Suprapubic skin (tissue), 3 donors: ENCODE measurements around the gene RB1.

Source experiments
- CTCF ChIP-seq, 2 donors: fragments of 200-600 bp in 1 of 2; fragments of 450-650 bp in 1 of 2; sonication (generic) in 1 of 2; IDR thresholded peaks; one replicate each; pipeline ENCODE4 v1.5.1; 2016 to 2019; ENCODE audit warnings: antibody characterized with exemption in 2 of 2, mild to moderate bottlenecking in 1 of 2, moderate library complexity in 1 of 2
- POLR2A ChIP-seq, 2 donors: fragments of 450-650 bp; IDR thresholded peaks; one replicate each; pipeline ENCODE4 v1.6.1; 2017; ENCODE audit warnings: antibody characterized with exemption in 2 of 2, mild to moderate bottlenecking in 2 of 2, moderate library complexity in 2 of 2

GRCh38 chr13:48320891-48321510, 17.4 kb downstream of the RB1 start:
- no peak for TF ChIP-seq CTCF (IDR thresholded peaks at IDR 0.05)
- TF ChIP-seq POLR2A (IDR thresholded peaks at IDR 0.05): no peak
